H1 (cell line): Measurements from ENCODE around the gene IFT74. TPM values are rescaled to one million over a fixed set of nuclear protein-coding genes. Genes with fewer than 3 reads are reported as not detected.

Experiments used
- CBX8 ChIP-seq: fragments of 300-800, 300-1000 bp; sonication (generic); IDR thresholded peaks from 2 replicates; pipeline ENCODE4 v1.7.1; 2016; ENCODE audit warnings: low read depth, low read length, borderline replicate concordance
- CREB1 ChIP-seq: IDR thresholded peaks from 2 replicates; pipeline ENCODE4 v1.6.1; 2012; ENCODE audit warnings: inconsistent platforms
- FOSL1 ChIP-seq: IDR thresholded peaks from 2 replicates; pipeline ENCODE4 v1.6.1; 2011; ENCODE audit warnings: mild to moderate bottlenecking, low read depth, low read length, moderate library complexity; ENCODE audit not compliant: insufficient read depth
- SAP30 ChIP-seq: fragments of 300-600 bp; sonication (generic); IDR thresholded peaks from 2 replicates; pipeline ENCODE4 v1.7.1; 2012; ENCODE audit warnings: low read length, moderate library complexity, mild to moderate bottlenecking, inconsistent platforms; ENCODE audit not compliant: insufficient read depth, insufficient replicate concordance
- SP2 ChIP-seq: IDR thresholded peaks from 2 replicates; pipeline ENCODE4 v1.6.1; 2012; ENCODE audit warnings: mild to moderate bottlenecking, low read length, inconsistent platforms
- polyA plus RNA-seq, 7 experiments: library from polyadenylated mRNA; depleted of rRNA in 3 of 7; stranded (reverse) in 5 of 7; unstranded in 2 of 7; fragments of >200 nt in 5 of 7; fragments of 200-250 nt in 2 of 7; gene quantifications; 1 replicate in 5 of 7; 2 replicates in 1 of 7; 4 replicates in 1 of 7; pipeline versions ENCODE4 v1.2.1 to v1.2.3, GENCODE V29; 2011 to 2013; ENCODE audit warnings: missing spikeins in 2 of 7, mixed read lengths in 2 of 7
- total RNA-seq: library from RNA; stranded (reverse); fragmentation: NEBNext Ultra II Directional; extraction: Animal tissue kit (Norgen Biotek cat#: 25700); gene quantifications from 2 replicates; pipeline ENCODE4 v1.2.1, GENCODE V29; 2021
- TF ChIP-seq, protein P1 (sequence below): fragments of 300-600 bp; sonication (generic); IDR thresholded peaks from 2 replicates; pipeline ENCODE4 v1.7.1; 2012; ENCODE audit warnings: low read length, moderate library complexity, mild to moderate bottlenecking, inconsistent platforms; ENCODE audit not compliant: insufficient replicate concordance

IFT74 gene
- total and polyA plus RNA-seq, 2 of the 8 experiments (the other 6 are each of a cell fraction or from before 2014, with no cell fraction given): 4.4 to 17.8 TPM

DNA sequence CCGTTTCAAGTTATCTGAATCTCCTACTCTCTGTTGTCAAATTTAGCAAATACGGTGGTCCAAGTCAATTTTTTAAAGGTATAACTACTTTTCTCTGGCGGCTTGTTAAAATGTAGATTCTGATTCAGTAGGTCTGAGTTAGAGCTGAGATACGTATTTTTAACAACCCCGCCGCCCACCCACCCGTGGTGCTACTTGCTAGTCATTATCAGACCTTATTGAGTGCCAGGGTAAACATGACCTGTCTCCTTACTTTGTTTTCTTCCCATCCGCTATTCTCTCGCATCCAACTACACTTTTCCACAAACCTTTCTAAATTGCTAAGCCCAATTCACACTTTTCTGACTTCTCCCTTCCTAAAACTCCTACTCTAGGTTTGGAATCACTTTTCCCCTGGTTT, 8.5 kb upstream of the IFT74 start (continued):
- TF ChIP-seq, protein P1, sequence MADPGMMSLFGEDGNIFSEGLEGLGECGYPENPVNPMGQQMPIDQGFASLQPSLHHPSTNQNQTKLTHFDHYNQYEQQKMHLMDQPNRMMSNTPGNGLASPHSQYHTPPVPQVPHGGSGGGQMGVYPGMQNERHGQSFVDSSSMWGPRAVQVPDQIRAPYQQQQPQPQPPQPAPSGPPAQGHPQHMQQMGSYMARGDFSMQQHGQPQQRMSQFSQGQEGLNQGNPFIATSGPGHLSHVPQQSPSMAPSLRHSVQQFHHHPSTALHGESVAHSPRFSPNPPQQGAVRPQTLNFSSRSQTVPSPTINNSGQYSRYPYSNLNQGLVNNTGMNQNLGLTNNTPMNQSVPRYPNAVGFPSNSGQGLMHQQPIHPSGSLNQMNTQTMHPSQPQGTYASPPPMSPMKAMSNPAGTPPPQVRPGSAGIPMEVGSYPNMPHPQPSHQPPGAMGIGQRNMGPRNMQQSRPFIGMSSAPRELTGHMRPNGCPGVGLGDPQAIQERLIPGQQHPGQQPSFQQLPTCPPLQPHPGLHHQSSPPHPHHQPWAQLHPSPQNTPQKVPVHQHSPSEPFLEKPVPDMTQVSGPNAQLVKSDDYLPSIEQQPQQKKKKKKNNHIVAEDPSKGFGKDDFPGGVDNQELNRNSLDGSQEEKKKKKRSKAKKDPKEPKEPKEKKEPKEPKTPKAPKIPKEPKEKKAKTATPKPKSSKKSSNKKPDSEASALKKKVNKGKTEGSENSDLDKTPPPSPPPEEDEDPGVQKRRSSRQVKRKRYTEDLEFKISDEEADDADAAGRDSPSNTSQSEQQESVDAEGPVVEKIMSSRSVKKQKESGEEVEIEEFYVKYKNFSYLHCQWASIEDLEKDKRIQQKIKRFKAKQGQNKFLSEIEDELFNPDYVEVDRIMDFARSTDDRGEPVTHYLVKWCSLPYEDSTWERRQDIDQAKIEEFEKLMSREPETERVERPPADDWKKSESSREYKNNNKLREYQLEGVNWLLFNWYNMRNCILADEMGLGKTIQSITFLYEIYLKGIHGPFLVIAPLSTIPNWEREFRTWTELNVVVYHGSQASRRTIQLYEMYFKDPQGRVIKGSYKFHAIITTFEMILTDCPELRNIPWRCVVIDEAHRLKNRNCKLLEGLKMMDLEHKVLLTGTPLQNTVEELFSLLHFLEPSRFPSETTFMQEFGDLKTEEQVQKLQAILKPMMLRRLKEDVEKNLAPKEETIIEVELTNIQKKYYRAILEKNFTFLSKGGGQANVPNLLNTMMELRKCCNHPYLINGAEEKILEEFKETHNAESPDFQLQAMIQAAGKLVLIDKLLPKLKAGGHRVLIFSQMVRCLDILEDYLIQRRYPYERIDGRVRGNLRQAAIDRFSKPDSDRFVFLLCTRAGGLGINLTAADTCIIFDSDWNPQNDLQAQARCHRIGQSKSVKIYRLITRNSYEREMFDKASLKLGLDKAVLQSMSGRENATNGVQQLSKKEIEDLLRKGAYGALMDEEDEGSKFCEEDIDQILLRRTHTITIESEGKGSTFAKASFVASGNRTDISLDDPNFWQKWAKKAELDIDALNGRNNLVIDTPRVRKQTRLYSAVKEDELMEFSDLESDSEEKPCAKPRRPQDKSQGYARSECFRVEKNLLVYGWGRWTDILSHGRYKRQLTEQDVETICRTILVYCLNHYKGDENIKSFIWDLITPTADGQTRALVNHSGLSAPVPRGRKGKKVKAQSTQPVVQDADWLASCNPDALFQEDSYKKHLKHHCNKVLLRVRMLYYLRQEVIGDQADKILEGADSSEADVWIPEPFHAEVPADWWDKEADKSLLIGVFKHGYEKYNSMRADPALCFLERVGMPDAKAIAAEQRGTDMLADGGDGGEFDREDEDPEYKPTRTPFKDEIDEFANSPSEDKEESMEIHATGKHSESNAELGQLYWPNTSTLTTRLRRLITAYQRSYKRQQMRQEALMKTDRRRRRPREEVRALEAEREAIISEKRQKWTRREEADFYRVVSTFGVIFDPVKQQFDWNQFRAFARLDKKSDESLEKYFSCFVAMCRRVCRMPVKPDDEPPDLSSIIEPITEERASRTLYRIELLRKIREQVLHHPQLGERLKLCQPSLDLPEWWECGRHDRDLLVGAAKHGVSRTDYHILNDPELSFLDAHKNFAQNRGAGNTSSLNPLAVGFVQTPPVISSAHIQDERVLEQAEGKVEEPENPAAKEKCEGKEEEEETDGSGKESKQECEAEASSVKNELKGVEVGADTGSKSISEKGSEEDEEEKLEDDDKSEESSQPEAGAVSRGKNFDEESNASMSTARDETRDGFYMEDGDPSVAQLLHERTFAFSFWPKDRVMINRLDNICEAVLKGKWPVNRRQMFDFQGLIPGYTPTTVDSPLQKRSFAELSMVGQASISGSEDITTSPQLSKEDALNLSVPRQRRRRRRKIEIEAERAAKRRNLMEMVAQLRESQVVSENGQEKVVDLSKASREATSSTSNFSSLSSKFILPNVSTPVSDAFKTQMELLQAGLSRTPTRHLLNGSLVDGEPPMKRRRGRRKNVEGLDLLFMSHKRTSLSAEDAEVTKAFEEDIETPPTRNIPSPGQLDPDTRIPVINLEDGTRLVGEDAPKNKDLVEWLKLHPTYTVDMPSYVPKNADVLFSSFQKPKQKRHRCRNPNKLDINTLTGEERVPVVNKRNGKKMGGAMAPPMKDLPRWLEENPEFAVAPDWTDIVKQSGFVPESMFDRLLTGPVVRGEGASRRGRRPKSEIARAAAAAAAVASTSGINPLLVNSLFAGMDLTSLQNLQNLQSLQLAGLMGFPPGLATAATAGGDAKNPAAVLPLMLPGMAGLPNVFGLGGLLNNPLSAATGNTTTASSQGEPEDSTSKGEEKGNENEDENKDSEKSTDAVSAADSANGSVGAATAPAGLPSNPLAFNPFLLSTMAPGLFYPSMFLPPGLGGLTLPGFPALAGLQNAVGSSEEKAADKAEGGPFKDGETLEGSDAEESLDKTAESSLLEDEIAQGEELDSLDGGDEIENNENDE: no peak
- TF ChIP-seq CREB1 (no peak), FOSL1 (no peak), CBX8 (no peak), SAP30 (no peak), SP2 (no peak)
